Activated CD8-positive, alpha-beta memory T cell treated with anti-CD3 and anti-CD28 coated beads, Interleukin-2, amount 50 U/mL, for 4 hours (primary cell): ENCODE measurements around the gene PTPRT.

Experiments used
- DNase-seq: peaks from one replicate; pipeline ENCODE4 v3.0.0-alpha.2; 2020

The PTPRT gene

GRCh38 chr20:42093542-42094440, 1095.9 kb downstream of the PTPRT start:
- DNase-seq: no peak

GRCh38 chr20:42093041-42093440, 1096.7 kb downstream of the PTPRT start:
- DNase-seq: no peak

DNA sequence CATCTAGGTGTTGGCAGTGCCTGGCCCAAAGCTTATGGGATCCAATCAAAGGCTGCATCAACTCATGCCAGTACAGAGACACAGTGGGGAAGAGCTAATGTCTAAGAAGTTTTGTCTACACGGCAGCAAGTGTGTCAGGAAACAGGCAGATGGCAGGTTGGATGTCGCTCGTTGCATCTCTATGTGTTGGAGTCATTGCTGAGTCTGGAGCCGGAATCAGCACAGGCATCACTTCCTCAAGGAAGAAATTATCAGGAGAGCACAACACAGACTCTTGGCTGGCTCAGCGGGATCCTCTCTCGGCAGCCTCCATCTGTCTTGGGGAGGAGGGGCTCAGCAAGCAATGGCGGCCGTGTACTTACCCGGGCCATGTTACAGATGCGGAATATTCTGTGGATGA, 1104.3 kb downstream of the PTPRT start:
- DNase-seq: no peak

DNA sequence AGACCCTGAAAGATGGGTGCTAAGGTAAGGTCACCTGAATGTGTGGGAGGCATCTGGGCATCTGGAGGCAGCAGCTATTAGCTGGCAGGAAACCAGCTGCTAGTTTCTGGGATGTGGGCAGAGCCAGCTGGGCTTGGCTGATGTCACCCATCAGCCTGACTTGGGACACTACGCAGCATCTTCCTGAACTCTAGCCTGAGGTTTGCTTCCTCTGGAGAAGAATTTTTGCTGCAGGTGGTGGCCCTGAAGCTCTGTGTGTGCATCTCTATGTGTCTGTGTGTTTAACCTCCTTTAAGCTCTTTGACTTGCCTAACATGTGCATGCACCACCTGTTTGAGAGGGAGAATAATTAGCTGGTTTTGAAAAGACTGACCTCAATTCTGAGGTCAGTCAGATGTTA, 1106.4 kb downstream of the PTPRT start:
- no peak for DNase-seq

DNA sequence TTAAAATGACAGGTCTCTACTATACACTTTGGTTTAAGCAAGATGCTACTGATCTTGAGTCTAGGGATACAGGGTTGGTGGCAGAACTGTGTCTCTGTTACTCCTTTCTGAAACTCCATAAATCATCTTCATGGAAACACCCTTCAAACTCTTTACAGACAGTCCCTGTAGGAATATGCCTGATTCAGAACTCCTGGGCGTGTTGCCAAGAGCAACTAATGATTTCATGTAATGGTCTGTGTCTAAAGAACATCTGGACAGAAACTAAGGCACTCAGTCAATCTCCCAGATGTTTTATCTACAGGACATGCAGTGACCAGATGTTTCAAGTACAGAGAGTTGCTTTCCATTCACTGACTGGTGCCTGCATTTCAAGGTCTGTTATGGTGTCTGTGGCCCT, 1107.1 kb downstream of the PTPRT start:
- DNase-seq: no peak

DNA sequence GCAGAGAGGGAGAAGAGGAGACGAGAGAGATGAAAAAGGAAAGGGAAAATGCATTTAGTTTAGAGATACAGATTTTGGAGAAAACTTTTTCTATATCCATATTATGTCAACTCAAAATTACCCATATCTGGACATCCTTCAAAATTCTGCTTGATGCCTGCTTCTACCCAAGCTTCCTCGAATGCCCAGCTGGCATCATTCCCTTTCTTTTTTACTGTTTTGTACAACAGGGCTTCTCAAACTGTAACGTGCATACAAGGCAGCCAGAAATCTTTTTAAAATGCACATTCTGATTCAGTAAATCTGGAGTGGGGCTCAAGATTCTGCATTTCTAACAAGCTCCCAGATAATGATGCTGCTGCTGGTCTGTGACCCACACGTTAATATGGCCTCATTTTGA, 1108.8 kb downstream of the PTPRT start:
- no peak for DNase-seq

DNA sequence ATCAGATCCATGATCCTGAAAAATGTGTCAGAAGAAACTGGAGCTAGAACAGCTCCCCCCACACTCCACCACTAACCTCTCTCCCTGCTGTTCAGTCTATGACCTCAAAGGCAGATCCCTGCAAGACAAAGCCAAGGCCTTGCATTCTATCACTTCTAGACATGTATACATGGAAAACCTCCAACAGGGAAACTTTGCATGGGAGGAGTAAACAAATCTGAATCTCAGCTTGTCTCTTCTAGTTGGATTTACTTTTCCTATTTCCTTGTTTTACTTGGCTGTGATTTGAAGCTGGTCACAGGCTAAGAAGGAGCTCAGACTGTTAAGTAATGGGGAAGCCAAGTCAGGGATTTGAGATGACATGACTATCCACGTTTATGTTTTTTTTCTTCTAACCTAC, 1114.8 kb downstream of the PTPRT start:
- DNase-seq: no peak

DNA sequence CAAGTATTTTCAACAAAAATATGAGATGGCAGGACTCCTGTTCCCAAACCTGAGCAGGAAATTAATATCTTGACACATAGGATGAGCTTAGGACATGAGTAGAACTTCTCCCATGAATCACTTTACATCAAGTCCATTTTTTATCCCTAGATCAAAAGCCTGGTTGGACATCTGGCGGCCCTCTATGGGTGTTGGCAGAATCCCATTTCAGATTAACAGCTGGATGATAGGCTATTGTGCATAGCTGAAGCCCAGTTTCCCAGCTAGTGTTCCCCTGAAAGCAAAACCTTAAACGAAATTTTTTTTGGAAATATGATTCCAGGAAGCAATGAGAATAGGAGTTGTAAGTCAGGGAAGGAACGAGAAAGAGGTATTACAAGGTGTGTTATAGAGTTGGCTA, 1122.1 kb downstream of the PTPRT start:
- no peak for DNase-seq

GRCh38 chr20:42067174-42067573, 1122.5 kb downstream of the PTPRT start:
- no peak for DNase-seq

DNA sequence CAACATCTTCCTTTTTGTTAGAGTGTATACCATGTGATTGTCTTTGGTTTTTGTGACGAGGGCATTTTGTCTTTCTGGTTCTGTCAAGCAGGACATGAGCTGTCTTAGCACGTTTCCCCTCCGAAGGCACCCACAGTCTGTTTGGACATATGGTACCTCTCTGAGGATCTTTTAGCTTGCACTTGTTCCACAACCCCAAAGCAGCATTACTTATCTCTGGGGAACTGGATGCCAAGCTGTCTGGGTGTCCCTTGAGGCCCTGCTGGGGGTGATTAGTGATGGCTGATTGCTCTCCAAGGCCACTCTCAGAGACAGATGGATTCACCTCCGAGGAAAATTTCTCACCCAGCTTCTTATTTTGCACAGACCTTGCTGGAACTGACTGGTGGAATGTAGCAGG, 1126.6 kb downstream of the PTPRT start:
- DNase-seq: no peak

DNA sequence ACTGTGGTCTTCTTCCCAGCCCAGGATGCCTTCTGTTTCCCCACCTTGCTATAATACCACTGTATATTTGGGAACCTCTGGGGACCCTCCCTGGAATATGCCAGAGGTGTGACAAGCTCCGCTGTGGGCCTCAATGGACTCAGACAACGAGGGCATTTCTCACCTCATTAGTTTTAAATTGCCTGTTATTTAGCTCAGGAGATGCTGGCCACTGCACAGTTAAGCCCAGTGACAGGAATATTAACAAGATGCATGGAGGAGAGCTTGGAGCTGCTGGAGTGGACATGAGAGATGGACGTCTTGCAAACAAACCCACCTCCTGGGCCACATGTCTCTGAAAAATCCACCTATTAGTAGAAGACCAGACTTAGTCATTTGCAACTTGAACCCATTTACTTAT, 1136.4 kb downstream of the PTPRT start:
- DNase-seq: no peak

- DNase-seq: no peak
These were observed 1137.8 kb downstream of the PTPRT start for GRCh38 chr20:42051921-42052320.

DNA sequence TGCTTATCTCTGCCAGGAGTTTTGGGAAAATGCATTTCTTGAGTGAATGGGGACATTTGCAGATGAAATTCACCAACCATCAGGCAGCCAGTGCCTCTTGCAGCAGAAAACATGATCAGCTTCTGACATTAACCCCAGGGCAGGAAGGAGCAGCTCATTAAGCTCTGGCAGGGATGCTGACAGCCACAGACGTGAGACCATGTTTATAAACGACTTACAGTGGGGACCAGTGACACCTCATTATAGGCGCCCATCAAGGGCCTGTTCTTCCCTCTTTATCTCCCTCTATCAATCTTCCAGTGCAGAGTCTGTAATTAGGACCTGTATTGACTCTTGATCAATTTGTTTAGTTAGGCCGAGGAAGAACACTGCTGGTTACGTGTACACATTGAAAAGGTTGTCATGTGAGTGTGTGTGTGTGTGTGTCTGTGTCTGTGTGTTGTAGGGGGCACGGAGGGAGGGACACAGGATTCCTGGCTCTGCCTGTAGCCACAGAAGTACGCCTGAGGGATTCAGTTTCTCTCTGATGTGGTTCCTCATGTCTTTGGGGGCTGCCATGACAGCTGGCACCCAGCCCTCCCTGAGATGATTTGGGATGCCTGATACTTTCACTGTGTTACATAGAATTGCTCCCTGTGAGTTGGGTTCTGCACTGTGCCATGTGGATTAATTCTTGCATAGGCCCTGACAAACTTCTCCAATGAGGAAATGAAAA, 1143.2 kb downstream of the PTPRT start:
- DNase-seq: no peak

- no peak for DNase-seq
These were observed 1145.8 kb downstream of the PTPRT start for GRCh38 chr20:42043921-42044320.

- no peak for DNase-seq
These were observed 1148.6 kb downstream of the PTPRT start for GRCh38 chr20:42041000-42041565.

GRCh38 chr20:42027746-42028268, 1161.9 kb downstream of the PTPRT start:
- DNase-seq: no peak

- DNase-seq: no peak
These were observed 1163.1 kb downstream of the PTPRT start for GRCh38 chr20:42026599-42026998.

DNA sequence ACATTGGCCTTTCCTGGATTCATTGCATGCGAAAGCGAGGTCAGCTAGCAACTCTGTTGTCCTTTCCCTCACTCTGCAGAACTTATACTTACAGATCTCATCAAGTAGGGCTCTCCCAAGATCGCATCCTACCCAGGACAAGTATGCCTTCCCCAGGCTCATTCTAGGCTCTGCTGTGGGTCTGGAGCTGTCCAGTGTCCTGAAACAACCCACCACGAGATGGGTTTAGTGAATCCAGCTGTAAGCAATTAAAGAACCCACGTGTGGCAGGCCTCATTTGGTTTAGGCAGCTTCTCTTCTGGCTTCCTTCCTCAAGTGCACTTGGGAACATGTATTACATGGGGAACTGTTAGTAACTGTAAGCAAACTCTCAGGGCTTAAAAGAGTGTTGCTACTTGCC, 1165.1 kb downstream of the PTPRT start:
- DNase-seq: no peak
